Measurements from ENCODE around the gene ABCB9.

- no peak for TF ChIP-seq GATA3 (IDR thresholded peaks at IDR 0.05; ENCODE audit: low read depth, low read length)
- TF ChIP-seq GATA2 (IDR thresholded peaks at IDR 0.05; ENCODE audit: low read depth, low read length): no peak
Observed at GRCh38 chr12:122949405-122949804, 16.9 kb downstream of the ABCB9 start.
